Measurements from ENCODE around the gene IRF2BPL.
A peak's percentile ranks its signal among the peaks of the same experiment; 100 is the strongest.
"Not testable (repeated sequence)": the region's sequence is repeated elsewhere in the genome, so short reads cannot be mapped to it uniquely, and the experiment has no call there.

IRF2BPL gene

DNA sequence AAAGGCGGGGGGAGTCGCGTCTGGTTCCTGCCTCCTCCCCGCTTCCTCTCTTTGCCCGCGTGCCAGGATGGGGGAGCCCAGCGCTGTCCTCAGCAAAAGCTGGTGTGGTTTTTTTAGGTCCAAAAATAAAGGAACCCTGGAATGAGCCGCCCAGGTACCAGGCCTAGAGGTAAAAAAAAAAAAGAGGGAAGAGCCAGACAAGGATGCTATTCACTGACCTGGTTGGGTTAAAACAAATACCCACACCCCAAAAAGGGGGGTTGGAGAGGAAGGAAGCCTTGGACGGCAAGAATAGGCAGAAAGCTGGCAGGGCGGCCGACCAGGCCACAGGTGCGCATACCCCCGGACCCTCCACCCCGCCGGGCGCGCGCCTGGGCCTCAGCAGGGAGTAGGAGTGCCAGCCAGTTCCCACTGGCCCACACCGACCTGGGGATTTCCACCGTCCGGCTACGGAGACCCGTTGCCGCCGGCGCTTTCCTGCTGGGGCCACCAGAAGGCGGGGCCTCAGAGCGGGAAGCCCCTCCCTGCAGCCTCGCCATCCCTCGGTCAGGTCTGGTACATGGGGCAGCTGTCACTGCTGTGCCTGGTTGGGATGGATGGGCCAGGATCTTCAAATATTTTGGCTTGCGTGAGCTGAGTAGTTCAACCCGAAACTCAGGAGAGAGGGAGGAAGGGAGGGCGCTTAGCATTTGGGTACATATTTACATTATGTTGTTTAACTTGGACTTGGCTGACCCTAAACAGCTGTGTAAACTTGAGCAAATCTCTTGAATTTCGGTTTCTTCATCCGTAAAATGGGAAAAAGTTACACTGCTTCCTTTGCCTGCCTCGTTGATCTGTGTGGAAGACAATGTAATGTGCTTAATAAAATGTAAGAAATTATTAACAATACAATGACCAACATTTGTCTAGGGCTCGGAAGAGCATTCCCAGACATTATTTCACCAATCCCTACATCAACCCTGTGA, 5.4 kb upstream of the IRF2BPL start:
- DNase-seq: peak; percentile 84

DNA sequence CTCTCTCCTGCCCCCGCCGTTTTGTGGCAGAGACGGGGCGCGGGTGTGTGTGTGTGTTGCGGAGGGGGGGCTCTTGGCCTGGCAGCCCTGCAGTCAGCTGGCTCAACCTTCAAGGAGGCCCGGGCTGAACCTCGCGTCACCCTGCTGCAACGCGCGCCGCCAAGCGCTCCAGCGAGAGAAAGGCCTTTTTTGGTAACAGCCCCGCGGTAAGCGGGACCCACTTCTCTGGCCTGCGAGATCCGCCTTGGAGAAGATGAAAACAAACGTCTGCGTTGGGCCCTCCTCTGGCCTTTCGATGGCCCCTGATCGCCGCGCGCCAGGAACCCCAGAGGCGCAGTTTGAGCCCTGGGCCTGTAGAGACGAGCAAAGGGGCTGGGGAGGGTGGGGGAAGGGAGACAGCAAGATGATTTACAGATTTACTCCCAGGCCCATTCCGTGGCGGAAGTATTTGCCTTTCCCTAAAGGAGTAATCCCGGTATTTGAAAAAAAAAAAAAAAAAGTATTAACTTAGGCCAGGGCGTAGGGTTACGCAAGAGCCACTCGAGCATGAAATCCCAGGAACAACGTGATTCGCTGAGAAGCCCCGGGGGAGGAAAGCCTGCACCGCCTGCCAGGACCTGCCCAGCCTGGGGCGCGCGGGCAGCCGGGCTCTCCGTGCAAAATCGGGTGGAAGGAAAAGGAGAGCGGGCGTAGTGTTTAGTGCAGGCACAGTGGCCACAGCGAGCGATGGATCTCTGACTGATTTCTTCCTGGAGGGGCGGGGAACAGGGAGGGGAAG, 4.5 kb upstream of the IRF2BPL start:
- DNase-seq: peak; percentile 93

DNA sequence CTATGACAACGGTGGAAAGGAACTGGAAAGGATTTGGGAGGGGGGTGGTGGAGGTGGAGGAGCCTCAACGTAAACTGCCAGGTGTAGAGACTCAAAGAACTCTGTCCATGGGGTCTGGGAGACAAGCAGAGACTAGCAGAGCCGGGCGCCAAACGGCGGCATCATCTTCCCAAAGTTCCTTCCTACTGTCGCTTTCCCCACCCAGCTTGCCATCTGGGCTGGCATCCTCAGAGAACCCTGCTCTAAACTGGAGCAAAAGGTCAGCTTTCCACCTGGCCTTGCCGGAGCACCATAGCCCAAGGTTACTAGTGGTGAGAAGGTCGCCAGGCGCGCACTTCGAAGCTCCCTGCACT, 4.0 kb upstream of the IRF2BPL start:
- no peak for DNase-seq

- DNase-seq: peak; percentile 60
Measured at GRCh38 chr14:77031759-77032490, 3.4 kb upstream of the IRF2BPL start.

DNA sequence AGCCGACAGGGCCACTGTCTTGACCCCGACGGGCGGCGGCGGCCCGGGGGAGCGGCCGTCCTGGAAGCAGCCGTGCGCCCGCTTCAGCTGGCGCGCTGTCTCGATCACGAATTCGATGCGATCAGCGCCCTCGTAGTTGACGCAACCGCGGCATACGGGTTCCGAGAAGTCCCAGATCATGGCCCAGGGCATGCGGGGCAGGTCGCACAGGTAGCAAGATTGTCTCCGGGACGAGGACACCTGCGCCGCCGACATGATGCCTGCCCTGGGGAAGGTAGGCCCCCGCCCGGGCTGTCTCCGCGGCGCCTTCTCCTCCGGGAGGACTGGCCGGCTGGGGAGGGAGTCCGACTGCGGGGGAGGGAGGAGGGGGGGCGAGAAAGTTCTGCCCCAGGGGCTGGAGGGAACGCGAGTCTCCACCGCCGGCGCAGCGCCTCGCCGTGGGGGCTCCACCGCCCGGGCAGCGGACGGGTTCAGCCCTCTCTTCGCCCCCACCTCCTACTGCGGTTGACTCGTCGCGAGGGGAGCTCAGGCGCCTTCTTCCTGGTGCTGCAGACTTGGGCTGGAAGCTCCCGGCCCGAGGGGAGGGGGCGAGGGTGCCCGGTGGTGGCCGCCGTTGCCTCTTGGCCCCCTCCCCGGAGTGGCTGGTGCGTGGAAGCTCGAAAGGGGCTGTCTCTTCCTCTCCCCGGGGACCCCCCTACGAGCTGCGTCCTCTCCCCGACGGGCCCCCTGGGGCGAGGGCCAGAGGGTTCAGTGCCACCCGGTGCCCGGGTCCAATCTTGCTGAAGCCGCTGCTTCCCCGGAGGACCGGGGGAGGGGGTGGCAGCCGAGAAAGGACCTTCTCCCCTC, 747 bp downstream of the IRF2BPL start:
- DNase-seq: peak; percentile 82

GRCh38 chr14:77026930-77027537, 1.5 kb downstream of the IRF2BPL start:
- peak; percentile 74 for DNase-seq

GRCh38 chr14:77026166-77026929, 2.2 kb downstream of the IRF2BPL start:
- DNase-seq: peak; percentile 74

GRCh38 chr14:77025744-77026165, 2.8 kb downstream of the IRF2BPL start:
- no peak for DNase-seq

- no peak for DNase-seq
Measured at GRCh38 chr14:77024171-77024691, 4.3 kb downstream of the IRF2BPL start.

DNA sequence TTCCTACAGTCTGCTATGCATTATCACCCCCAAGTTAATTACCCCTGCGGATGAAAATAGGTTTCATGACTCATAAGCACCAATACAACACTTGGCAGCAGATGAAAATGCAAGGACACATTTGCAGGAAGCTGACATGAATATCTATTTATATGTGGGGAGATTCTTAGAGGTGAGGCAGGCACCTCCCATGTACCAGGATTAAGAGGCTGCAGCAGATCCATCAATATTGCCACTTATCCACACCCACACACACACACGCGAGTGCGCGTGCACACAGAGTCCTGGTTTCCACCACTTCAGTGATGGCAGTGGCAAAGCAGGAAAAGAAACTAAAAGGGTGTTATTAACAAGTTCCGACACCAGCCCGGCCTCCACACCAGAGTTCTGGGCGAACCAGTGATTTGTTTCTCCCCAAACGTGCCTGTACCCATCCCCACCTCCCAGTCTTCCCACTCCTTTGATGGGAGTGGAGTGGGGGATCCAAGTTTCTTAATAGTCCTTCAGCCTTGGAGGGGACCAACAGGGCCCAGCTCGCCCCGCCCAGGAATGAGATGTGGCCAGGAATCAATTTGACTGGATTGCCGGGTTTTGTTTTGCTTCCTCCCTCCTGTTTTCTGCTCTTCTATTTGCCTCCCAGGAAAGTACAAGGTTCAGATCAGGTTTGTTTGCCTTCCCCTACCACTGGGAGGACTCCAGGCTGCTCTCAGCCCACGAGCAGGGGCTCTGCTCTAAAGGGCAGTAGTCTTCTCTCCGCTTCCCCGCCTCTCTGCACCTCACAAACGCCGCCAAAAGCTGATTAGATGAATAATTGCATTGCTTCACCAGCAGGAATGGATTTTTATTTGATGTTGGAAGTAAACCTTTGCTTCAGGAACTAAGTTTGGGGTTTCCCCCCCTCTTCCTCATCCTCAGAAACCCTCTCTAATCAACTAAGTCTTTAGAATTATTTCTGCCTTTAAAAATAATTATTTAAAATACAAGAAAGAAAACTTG, 5.2 kb downstream of the IRF2BPL start:
- DNase-seq: no peak

DNA sequence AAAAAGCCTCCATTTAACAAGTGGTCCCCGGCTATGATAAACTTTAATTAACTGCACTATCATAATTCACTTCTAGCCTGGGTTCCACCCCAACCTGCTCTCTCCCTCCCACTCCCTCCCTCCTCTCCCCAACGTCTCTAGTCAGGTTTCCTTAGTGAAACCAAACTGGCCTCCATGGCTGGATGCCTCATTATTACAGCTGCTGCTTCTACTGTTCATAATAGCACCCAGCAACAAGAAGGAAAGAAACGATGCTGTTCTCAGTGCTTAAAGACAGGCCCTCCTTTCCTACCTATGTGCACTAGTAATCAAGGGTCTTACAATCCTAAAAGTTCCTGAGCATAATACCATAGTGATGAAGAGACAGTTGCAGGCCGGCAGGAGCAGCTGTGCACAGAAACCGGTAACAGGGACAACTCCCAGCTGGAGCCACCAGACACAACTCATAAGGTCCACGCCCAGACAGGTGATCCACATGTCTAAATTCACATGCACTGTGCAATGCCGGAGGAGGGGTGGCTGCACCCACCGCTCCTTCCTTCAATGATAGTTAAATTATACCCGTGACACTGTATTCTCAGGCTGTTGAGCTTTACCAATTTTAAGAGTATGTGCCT, 6.2 kb downstream of the IRF2BPL start:
- no peak for DNase-seq

GRCh38 chr14:77021424-77021823, 7.1 kb downstream of the IRF2BPL start:
- not testable (repeated sequence) for DNase-seq

DNA sequence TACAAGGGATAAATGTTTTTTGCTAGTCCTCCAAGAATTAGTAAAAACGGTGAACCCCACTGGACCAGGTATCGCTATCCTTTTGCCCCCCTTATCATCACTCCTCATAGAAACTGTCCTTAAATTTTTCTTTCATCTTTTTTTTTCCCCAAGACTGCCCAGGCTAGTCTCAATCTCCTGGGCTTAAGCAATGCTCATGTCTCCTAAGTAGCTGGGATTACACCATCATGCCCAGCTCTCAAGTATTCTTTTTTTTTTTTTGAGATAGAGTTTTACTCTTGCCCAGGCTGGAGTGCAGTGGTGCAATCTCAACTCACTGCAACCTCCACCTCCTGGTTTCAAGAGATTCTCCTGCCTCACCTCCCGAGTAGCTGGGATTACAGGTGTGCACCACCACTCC, 9.7 kb downstream of the IRF2BPL start:
- DNase-seq: no peak

GRCh38 chr14:77017666-77018065, 10.8 kb downstream of the IRF2BPL start:
- no peak for DNase-seq

DNA sequence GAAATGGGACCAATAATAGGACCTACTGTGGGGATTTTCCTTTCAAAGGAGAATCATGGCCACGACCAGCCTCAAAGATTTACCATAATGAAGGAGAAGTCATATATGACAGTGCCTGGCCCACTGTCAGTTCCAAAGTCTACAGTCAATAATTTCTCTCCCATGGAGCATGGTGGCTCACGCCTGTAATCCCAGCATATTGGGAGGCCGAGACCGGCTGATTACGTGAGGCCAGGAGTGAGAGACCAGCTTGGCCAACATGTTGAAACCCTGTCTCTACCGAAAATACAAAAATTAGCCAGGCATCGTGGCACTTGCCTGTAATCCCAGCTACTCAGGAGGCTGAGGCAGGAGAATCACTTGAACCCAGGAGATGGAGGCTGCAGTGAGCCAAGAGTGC, 13.8 kb downstream of the IRF2BPL start:
- no peak for DNase-seq

DNA sequence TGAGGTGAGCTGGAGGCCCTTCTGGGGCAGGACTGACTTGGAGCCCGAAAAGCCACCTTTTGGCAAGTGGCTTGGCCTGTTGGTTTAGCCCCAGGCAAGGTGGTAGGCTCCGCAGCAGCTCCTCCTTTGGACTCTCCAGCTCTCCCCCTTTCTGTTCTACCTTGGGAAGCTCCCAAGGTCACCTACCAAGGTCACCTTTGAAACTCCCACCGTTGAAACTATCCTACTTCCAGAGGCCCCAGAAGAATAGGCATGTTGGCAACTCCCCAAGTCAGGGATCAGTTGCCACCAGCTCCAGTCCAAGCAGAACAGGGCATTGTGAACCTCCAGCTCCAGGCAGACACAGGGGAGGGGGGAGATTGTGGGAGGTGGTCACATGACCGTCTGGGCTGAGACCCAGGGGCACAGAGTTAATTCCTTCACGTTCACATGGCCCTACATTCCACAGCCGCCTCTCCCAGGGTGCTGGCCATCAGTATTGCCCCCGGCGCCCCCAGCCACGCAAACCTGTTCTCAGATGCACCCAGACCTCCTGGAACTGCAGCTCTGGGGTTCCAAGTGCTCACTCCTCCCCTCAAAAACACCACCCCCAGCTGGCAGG, 14.4 kb downstream of the IRF2BPL start:
- DNase-seq: no peak

DNA sequence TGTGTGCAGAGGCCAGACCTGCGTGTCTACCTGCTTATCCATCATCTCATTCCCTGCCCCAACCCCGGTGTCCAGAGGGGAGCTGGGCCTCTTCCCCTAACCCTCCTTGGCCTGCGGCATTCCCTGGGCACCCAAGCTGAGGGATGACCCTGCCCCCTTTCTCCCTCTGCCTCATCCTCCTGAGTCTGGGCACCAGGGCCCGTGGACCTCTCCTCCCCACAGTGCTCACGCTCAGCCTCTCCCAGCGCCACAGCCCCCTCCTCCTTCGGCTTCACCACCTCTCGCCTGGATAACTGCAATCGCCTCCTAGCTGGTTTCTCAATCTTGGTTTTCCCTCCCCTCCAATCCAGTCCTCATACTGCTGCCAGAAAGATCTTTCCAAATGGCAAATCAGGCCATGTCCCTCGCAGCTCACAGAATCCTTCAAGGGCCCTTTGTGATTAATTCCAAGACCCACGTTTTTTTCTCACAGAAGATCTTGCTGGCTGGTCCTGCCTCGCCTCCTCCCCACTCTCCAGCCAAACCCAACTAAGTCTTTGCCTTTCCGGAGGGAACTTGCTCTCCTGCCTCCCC, 16.2 kb downstream of the IRF2BPL start:
- no peak for DNase-seq

GRCh38 chr14:77011245-77011644, 17.3 kb downstream of the IRF2BPL start:
- no peak for DNase-seq

Data from right forelimb (tissue), 1 donor.